Stimulated activated CD4-positive, alpha-beta T cell treated with anti-CD3 and anti-CD28 coated beads, Interleukin-4, amount 100 ng/mL, for 4 hours (primary cell): Measurements from ENCODE around the gene FCRL4.

ENCODE experiments used
- DNase-seq, 2 experiments: peaks; one replicate each; pipeline ENCODE4 v3.0.0-alpha.2; 2020

Gene FCRL4

GRCh38 chr1:157597959-157598667 is at the start of gene FCRL4:
Gene FCRL4, minus strand, starts transcription at chr1:157598085. Its CDS starts 141 bp downstream, at chr1:157597944.
- no peak for DNase-seq

- DNase-seq = no peak
Measured at GRCh38 chr1:157646144-157646543, 48.3 kb upstream of the FCRL4 start.

- DNase-seq = no peak
Measured at GRCh38 chr1:157641177-157641576, 43.3 kb upstream of the FCRL4 start.

GRCh38 chr1:157639800-157640199 is 41.9 kb upstream of the FCRL4 start:
- DNase-seq = no peak

- DNase-seq = no peak
Measured at GRCh38 chr1:157628773-157629172, 30.9 kb upstream of the FCRL4 start.

GRCh38 chr1:157626099-157626498 is 28.2 kb upstream of the FCRL4 start:
- no peak for DNase-seq

- no peak for DNase-seq
Measured at GRCh38 chr1:157624471-157624870, 26.6 kb upstream of the FCRL4 start.

GRCh38 chr1:157622471-157622870 is 24.6 kb upstream of the FCRL4 start:
- DNase-seq = no peak

GRCh38 chr1:157618190-157618589 is 20.3 kb upstream of the FCRL4 start:
- no peak for DNase-seq

GRCh38 chr1:157600236-157600635 is 2.4 kb upstream of the FCRL4 start:
- DNase-seq = no peak

- DNase-seq = no peak
Measured at GRCh38 chr1:157596384-157596783, 1.5 kb downstream of the FCRL4 start.

- no peak for DNase-seq
Measured at GRCh38 chr1:157595356-157595755, 2.5 kb downstream of the FCRL4 start.

GRCh38 chr1:157585984-157586383 is 11.9 kb downstream of the FCRL4 start:
- no peak for DNase-seq

GRCh38 chr1:157584503-157584902 is 13.4 kb downstream of the FCRL4 start:
- DNase-seq = no peak

- DNase-seq = no peak
Measured at GRCh38 chr1:157580828-157581210, 17.1 kb downstream of the FCRL4 start.

- no peak for DNase-seq
Measured at GRCh38 chr1:157580179-157580827, 17.6 kb downstream of the FCRL4 start.

- no peak for DNase-seq
Measured at GRCh38 chr1:157577420-157577819, 20.5 kb downstream of the FCRL4 start.

GRCh38 chr1:157575744-157576143 is 22.1 kb downstream of the FCRL4 start:
- no peak for DNase-seq

GRCh38 chr1:157574836-157575235 is 23.0 kb downstream of the FCRL4 start:
- DNase-seq = no peak

- DNase-seq = no peak
Measured at GRCh38 chr1:157566484-157567300, 31.2 kb downstream of the FCRL4 start.

- DNase-seq = no peak
Measured at GRCh38 chr1:157562515-157562914, 35.4 kb downstream of the FCRL4 start.

- no peak for DNase-seq
Measured at GRCh38 chr1:157558119-157558518, 39.8 kb downstream of the FCRL4 start.
